Retinal pigment epithelial cell (primary cell): Measurements from ENCODE around the gene RNF150.

ENCODE experiments used
- DNase-seq: peaks from one replicate; pipeline ENCODE4 v3.0.0-alpha.2; 2010; ENCODE audit warnings: low read depth
- H3K4me3 ChIP-seq: 2 replicates; pipeline ENCODE4 v1.5.1; 2011; ENCODE audit warnings: mild to moderate bottlenecking, low read length, control low read depth, moderate library complexity
- CTCF ChIP-seq: conservative IDR thresholded peaks from 2 replicates; pipeline ENCODE4 v1.5.1; 2011; ENCODE audit warnings: low read depth, low read length, control low read depth, inconsistent platforms

Gene RNF150

GRCh38 chr4:141004823-141005222 is 128.4 kb downstream of the RNF150 start:
- TF ChIP-seq CTCF = no peak
- DNase-seq = no peak
- H3K4me3 ChIP-seq = no peak overlapping the region

- no peak overlapping the region for H3K4me3 ChIP-seq
- DNase-seq = no peak
- TF ChIP-seq CTCF = no peak
Observed at GRCh38 chr4:141003193-141003592, 130.1 kb downstream of the RNF150 start.

GRCh38 chr4:141002323-141002805 is 130.9 kb downstream of the RNF150 start:
- no peak overlapping the region for H3K4me3 ChIP-seq
- TF ChIP-seq CTCF = no peak
- peak; percentile 75 for DNase-seq

GRCh38 chr4:140996766-140997165 is 136.5 kb downstream of the RNF150 start:
- DNase-seq = peak; percentile 59
- peak; percentile 47 for TF ChIP-seq CTCF
- H3K4me3 ChIP-seq = no peak overlapping the region

GRCh38 chr4:140995058-140995457 is 138.2 kb downstream of the RNF150 start:
- no peak overlapping the region for H3K4me3 ChIP-seq
- no peak for TF ChIP-seq CTCF
- DNase-seq = no peak

- no peak for TF ChIP-seq CTCF
- no peak overlapping the region for H3K4me3 ChIP-seq
- no peak for DNase-seq
Observed at GRCh38 chr4:140994015-140994414, 139.3 kb downstream of the RNF150 start.

GRCh38 chr4:140993370-140993769 is 139.9 kb downstream of the RNF150 start:
- H3K4me3 ChIP-seq = no peak overlapping the region
- no peak for DNase-seq
- no peak for TF ChIP-seq CTCF
